Colonic mucosa (tissue), 4 donors: ENCODE measurements around the gene MYLIP. TPM values are rescaled to one million over a fixed set of nuclear protein-coding genes. Genes with fewer than 3 reads are reported as not detected.

Experiments
- DNase-seq: peaks from one replicate; pipeline ENCODE4 v3.0.0-alpha.2; 2020
- H3K27ac ChIP-seq: fragments of 200-600 bp; one replicate; pipeline ENCODE4 v1.8.0; 2021
- H3K27me3 ChIP-seq: fragments of 200-600 bp; one replicate; pipeline ENCODE4 v1.8.0; 2021
- H3K36me3 ChIP-seq: fragments of 200-600 bp; one replicate; pipeline ENCODE4 v1.8.0; 2021
- H3K4me1 ChIP-seq: fragments of 200-600 bp; one replicate; pipeline ENCODE4 v1.8.0; 2021; ENCODE audit warnings: mild to moderate bottlenecking
- H3K4me3 ChIP-seq: fragments of 200-600 bp; one replicate; pipeline ENCODE4 v1.8.0; 2021
- H3K9ac ChIP-seq, 2 donors: one replicate each; pipeline ENCODE4 v1.7.0; 2013; ENCODE audit warnings: control low read depth in 2 of 2, low read depth in 2 of 2, low read length in 2 of 2
- H3K9me3 ChIP-seq: fragments of 200-600 bp; one replicate; pipeline ENCODE4 v1.8.0; 2021
- intact Hi-C: fragments of 100-400 bp; cut with DNase I; formaldehyde crosslinking; loops from one replicate; pipeline ENCODE4 v1.14.1; 2022
- total RNA-seq, 2 donors: library from RNA; stranded (reverse); fragmentation: NEBNext Ultra II Directional in 1 of 2; extraction: Animal tissue kit (Norgen Biotek cat#: 25700) in 1 of 2; gene quantifications; one replicate each; pipeline ENCODE4 v1.2.1, GENCODE V29; 2021
- TF ChIP-seq, protein P1 (sequence below): fragments of 200-600 bp; IDR thresholded peaks from one replicate; pipeline ENCODE4 v1.8.0; 2022; ENCODE audit warnings: antibody characterized with exemption, mild to moderate bottlenecking
- donor health status: healthy.
- donor health status: DM: no; HTN: no; CAD: no.
- donor health status: DM: no; HTN: no; CAD: no.

Gene MYLIP
- total RNA-seq, 2 donors from 2014 or later, result 23.9 to 32.2 TPM

DNA sequence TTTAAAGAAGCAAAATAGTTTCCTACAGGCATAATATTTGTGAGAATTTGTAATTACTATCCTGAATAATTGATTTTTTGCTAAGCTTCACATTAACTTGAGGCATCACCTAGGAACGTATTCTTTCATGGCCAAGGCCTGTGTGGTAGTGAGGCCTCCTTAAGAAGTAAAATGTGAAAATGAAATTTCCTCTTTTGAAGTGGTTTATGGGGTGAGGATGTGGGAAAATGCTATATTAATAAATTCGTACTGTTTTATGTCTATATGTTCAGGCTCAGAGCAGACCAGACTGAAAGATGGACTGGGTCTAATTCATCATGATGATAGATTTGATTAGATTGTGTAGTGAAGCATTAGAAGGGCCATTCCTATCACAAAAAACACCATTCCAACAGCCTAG lies 33.1 kb downstream of the MYLIP start:
- no peaks in the 10 kb centered on the region for H3K9me3 ChIP-seq
- no peak overlapping the region for H3K27ac ChIP-seq
- DNase-seq, result no peak
- intact Hi-C loops, result no loop called here
- no peak overlapping the region for H3K9ac ChIP-seq
- H3K27me3 ChIP-seq, result no peaks in the 10 kb centered on the region
- H3K4me1 ChIP-seq, result no peaks in the 10 kb centered on the region
- no peak overlapping the region for H3K4me3 ChIP-seq
- TF ChIP-seq, protein P1, sequence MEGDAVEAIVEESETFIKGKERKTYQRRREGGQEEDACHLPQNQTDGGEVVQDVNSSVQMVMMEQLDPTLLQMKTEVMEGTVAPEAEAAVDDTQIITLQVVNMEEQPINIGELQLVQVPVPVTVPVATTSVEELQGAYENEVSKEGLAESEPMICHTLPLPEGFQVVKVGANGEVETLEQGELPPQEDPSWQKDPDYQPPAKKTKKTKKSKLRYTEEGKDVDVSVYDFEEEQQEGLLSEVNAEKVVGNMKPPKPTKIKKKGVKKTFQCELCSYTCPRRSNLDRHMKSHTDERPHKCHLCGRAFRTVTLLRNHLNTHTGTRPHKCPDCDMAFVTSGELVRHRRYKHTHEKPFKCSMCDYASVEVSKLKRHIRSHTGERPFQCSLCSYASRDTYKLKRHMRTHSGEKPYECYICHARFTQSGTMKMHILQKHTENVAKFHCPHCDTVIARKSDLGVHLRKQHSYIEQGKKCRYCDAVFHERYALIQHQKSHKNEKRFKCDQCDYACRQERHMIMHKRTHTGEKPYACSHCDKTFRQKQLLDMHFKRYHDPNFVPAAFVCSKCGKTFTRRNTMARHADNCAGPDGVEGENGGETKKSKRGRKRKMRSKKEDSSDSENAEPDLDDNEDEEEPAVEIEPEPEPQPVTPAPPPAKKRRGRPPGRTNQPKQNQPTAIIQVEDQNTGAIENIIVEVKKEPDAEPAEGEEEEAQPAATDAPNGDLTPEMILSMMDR, result no peak
- no peaks in the 10 kb centered on the region for H3K36me3 ChIP-seq

DNA sequence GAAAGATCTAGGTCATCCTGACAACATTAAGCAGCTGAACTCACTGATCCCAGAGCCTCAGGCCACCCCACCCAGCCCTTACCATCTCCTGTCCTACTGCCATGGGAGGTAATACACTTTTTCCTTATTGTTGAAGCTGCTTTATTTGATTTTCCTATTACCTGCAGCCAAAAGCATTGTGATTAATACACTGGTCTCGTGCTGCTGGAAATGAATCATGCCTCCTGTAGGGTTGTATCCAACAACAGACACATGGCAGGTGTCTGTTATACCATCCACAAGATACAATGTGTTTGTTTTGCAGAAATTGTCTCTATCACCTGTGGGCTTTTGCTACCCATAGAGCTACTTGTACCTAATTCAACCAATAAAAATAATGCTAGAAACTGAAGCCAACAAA lies 34.2 kb downstream of the MYLIP start:
- Histone ChIP-seq H3K27me3 (no peaks in the 10 kb centered on the region), H3K9me3 (no peaks in the 10 kb centered on the region), H3K27ac (no peak overlapping the region), H3K4me3 (no peak overlapping the region), H3K9ac (no peak overlapping the region), H3K4me1 (no peaks in the 10 kb centered on the region), H3K36me3 (no peaks in the 10 kb centered on the region)
- intact Hi-C loops, result no loop called here
- DNase-seq, result no peak
- TF ChIP-seq, protein P1, result no peak

DNA sequence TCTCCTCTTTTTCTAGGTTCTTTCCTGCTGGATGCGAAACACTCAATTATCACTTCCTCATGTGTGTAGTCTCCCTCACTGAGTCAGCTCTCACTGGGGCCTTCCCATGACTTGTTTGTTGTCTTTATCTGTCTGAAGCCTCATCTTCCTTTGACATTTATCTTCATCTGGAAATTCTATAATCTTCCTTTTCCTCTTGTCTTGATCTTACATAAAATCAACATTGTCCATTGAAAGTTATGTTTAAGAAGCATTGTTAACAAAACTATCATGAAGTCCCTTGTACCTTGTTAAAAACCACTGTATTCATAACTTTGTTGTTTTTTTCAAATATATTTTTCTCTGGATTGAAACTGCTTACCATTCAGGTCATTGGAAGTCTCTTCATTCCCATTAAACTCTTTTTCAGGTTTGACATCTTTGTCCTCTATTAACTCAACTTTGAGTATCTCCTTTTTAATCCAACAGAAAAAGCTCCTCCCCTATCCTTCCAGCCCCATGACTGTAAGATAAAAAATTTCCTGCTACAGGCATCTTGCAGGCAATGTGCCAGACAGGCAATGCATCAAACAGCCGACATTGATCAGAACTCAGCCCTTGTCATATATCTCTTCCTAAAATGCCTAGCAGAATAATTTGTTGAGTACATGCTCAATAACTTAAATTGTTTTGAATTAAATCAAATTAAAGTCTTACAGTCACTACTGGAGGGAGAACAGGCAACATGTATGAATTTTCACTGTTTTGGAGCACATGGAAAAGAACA lies 34.8 kb downstream of the MYLIP start:
- TF ChIP-seq, protein P1, result no peak
- intact Hi-C loops, result no loop called here
- Histone ChIP-seq H3K27me3 (no peaks in the 10 kb centered on the region), H3K4me1 (no peaks in the 10 kb centered on the region), H3K4me3 (no peak overlapping the region), H3K27ac (no peak overlapping the region), H3K9ac (no peak overlapping the region), H3K36me3 (no peaks in the 10 kb centered on the region), H3K9me3 (no peaks in the 10 kb centered on the region)
- DNase-seq, result no peak

DNA sequence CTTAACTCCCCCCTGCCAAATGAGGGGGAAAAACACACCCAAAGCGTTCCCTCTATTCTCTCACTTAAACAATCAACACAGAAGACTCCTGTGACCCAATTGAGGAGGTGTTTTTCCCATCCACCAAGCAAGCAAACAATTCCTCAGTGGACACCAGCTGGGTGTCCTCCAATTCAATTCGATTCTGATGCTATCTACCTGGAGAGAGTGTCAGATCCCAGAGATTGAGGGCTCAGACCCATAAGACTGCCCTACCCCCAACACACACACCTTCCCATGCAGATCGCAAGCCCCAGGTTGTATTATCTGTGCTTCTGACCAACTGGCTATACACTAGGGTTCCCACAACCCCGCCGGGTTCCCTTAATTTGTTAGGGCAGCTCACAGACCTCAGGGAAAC lies 36.8 kb downstream of the MYLIP start:
- Histone ChIP-seq H3K36me3 (no peaks in the 10 kb centered on the region), H3K4me1 (no peaks in the 10 kb centered on the region), H3K27me3 (no peaks in the 10 kb centered on the region), H3K4me3 (no peak overlapping the region), H3K27ac (no peak overlapping the region), H3K9ac (no peak overlapping the region), H3K9me3 (no peaks in the 10 kb centered on the region)
- intact Hi-C loops, result no loop called here
- TF ChIP-seq, protein P1, result no peak
- DNase-seq, result no peak

DNA sequence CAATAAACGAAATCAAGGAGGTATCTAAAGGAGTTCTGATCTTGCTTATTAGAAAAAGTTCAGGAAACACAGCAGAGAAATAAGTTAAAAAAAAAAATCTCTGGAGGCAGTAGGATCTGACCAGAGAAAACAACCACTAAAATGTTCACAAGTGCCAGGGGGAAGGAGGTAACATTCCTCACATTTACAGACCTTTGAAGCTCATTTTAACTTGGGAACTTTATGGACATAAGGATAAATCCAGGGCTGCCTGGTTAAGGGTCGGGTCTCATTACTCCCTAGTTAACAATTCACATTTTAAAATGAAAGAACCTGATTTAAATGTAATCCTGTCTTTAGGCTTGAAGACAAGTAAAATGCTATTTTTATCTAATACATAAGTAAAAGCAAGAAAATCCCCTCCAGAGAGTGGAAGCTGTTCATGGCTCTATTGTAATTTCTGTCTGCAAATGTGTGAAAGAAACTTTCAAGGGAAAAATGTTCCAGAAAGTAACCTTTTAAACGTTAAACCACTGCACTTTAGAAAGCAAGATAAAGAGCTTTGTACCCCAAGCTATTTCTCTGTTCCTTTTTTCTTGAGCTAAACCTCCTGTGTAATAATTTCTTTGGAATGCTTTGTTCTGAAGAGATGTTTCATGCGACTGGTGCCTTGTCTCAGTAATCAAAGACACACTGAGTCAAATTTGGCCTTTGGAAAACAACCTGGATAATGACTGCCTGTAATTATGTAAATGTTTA lies 38.2 kb downstream of the MYLIP start:
- no peak overlapping the region for H3K27ac ChIP-seq
- TF ChIP-seq, protein P1, result no peak
- H3K36me3 ChIP-seq, result no peaks in the 10 kb centered on the region

More for the DNA sequence above, 38.2 kb downstream of the MYLIP start:
- no peaks in the 10 kb centered on the region for H3K4me1 ChIP-seq
- DNase-seq, result no peak
- intact Hi-C loops, result no loop called here
- no peak overlapping the region for H3K4me3 ChIP-seq
- no peaks in the 10 kb centered on the region for H3K27me3 ChIP-seq
- no peak overlapping the region for H3K9ac ChIP-seq
- no peaks in the 10 kb centered on the region for H3K9me3 ChIP-seq
